Measurements from ENCODE around the gene ST8SIA1.
"Not testable (repeated sequence)": the region's sequence is repeated elsewhere in the genome, so short reads cannot be mapped to it uniquely, and the experiment has no call there.

ST8SIA1 gene

DNA sequence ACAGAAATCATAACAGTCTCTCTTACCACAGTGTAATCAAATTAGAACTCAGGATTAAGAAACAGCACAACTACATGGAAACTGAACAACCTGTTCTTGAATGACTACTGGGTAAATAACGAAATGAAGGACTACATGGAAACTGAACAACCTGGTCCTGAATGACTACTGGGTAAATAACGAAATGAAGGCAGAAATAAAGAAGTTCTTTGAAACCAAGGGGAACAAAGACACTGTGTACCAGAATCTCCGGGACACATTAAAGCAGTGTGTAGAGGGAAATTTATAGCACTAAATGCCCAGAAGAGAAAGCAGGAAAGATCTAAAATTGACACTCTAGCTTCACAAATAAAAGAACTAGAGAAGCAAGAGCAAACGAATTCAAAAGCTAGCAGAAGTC, 185.2 kb downstream of the ST8SIA1 start:
- not testable (repeated sequence) for DNase-seq

DNA sequence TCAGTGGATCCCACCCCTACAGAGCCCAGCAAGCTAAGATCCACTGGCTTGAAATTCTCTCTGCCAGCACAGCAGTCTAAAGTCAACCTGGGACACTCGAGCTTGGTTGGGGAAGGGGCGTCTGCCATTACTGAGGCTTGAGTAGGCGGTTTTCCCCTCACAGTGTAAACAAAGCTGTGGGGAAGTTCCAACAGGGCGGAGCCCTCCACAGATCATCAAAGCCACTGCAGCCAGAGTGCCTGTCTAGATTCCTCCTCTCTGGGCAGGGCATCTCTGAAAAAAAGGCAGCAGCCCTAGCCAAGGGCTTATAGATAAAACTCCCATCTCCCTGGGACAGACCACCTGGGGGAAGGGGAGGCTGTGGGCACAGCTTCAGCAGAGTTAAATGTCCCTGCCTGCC, 187.8 kb downstream of the ST8SIA1 start:
- DNase-seq, result not testable (repeated sequence)

All from stimulated activated CD4-positive, alpha-beta T cell treated with anti-CD3 and anti-CD28 coated beads, Interleukin-2, amount 100 ng/mL, for 24 hours (primary cell).